GM23338 (cell line): Measurements from ENCODE around the gene MICB.

Experiments
- EZH2 ChIP-seq: fragments of 200-600 bp; sonication (generic); IDR thresholded peaks from one replicate; pipeline ENCODE4 v1.8.0; 2017; ENCODE audit warnings: antibody characterized with exemption, mild to moderate bottlenecking, low read depth; ENCODE audit not compliant: unreplicated experiment
- EZH2phosphoT487 ChIP-seq: fragments of 200-600 bp; sonication (generic); IDR thresholded peaks from one replicate; pipeline ENCODE4 v1.8.1; 2018; ENCODE audit warnings: antibody characterized with exemption; ENCODE audit not compliant: unreplicated experiment
- JUNB ChIP-seq: IDR thresholded peaks from one replicate; pipeline ENCODE4 v1.6.1; 2016; ENCODE audit warnings: antibody characterized with exemption; ENCODE audit not compliant: unreplicated experiment
- NANOG ChIP-seq: IDR thresholded peaks from 2 replicates; pipeline ENCODE4 v1.6.1; 2016; ENCODE audit warnings: antibody characterized with exemption, borderline replicate concordance
- POLR2AphosphoS5 ChIP-seq: IDR thresholded peaks from 2 replicates; pipeline ENCODE4 v1.6.1; 2016; ENCODE audit warnings: antibody characterized with exemption, low read depth
- ZNF331 ChIP-seq: fragments of 250-450 bp; sonication (Bioruptor Pico); IDR thresholded peaks from 2 replicates; pipeline ENCODE4 v1.5.0; 2020; ENCODE audit warnings: low read depth, mild to moderate bottlenecking, moderate library complexity
- TF ChIP-seq, protein P1 (sequence below), 2 experiments: fragments of 200-600 bp in 1 of 2; sonication (generic) in 1 of 2; conservative IDR thresholded peaks; 2 replicates each; pipeline versions ENCODE4 v1.5.1 to v1.6.1; 2016 to 2017; ENCODE audit warnings: antibody characterized with exemption in 2 of 2, low read depth in 2 of 2, mild to moderate bottlenecking in 2 of 2, moderate library complexity in 1 of 2
- TF ChIP-seq, protein P2 (sequence below): IDR thresholded peaks from one replicate; pipeline ENCODE4 v1.6.1; 2018; ENCODE audit warnings: antibody characterized with exemption; ENCODE audit not compliant: unreplicated experiment
- TF ChIP-seq, protein P3 (sequence below): IDR thresholded peaks from 2 replicates; pipeline ENCODE4 v1.6.1; 2016; ENCODE audit warnings: antibody characterized with exemption
- TF ChIP-seq, protein P4 (sequence below): fragments of 250-450 bp; sonication (Bioruptor Pico); IDR thresholded peaks from 2 replicates; pipeline ENCODE4 v1.5.0; 2020; ENCODE audit warnings: mild to moderate bottlenecking, moderate library complexity

DNA sequence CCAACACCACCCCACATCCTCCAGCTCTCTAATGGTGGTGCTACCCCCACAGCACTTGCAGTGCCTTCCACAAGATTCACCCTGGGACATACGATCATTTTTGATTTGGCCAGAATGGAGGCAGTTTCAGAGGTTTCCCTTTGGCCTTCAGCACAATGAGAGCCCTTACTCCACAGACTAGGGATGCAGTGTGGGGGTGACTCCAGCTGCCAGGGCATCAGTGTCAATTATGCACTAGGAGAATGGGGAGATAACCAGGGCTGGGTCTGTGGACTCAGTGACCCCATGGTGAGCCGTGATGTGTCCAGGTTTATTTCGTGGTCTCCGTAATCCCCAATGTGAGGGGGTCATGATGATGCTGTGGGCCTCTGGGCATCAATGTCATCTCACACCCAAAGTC lies 31.5 kb upstream of the MICB start:
- TF ChIP-seq, protein P1, sequence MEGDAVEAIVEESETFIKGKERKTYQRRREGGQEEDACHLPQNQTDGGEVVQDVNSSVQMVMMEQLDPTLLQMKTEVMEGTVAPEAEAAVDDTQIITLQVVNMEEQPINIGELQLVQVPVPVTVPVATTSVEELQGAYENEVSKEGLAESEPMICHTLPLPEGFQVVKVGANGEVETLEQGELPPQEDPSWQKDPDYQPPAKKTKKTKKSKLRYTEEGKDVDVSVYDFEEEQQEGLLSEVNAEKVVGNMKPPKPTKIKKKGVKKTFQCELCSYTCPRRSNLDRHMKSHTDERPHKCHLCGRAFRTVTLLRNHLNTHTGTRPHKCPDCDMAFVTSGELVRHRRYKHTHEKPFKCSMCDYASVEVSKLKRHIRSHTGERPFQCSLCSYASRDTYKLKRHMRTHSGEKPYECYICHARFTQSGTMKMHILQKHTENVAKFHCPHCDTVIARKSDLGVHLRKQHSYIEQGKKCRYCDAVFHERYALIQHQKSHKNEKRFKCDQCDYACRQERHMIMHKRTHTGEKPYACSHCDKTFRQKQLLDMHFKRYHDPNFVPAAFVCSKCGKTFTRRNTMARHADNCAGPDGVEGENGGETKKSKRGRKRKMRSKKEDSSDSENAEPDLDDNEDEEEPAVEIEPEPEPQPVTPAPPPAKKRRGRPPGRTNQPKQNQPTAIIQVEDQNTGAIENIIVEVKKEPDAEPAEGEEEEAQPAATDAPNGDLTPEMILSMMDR (conservative IDR thresholded peaks at IDR 0.05; ENCODE audit: low read depth in 2 of 2), result no peak
- no peak for TF ChIP-seq POLR2AphosphoS5
- no peak for TF ChIP-seq EZH2
- TF ChIP-seq, protein P2, sequence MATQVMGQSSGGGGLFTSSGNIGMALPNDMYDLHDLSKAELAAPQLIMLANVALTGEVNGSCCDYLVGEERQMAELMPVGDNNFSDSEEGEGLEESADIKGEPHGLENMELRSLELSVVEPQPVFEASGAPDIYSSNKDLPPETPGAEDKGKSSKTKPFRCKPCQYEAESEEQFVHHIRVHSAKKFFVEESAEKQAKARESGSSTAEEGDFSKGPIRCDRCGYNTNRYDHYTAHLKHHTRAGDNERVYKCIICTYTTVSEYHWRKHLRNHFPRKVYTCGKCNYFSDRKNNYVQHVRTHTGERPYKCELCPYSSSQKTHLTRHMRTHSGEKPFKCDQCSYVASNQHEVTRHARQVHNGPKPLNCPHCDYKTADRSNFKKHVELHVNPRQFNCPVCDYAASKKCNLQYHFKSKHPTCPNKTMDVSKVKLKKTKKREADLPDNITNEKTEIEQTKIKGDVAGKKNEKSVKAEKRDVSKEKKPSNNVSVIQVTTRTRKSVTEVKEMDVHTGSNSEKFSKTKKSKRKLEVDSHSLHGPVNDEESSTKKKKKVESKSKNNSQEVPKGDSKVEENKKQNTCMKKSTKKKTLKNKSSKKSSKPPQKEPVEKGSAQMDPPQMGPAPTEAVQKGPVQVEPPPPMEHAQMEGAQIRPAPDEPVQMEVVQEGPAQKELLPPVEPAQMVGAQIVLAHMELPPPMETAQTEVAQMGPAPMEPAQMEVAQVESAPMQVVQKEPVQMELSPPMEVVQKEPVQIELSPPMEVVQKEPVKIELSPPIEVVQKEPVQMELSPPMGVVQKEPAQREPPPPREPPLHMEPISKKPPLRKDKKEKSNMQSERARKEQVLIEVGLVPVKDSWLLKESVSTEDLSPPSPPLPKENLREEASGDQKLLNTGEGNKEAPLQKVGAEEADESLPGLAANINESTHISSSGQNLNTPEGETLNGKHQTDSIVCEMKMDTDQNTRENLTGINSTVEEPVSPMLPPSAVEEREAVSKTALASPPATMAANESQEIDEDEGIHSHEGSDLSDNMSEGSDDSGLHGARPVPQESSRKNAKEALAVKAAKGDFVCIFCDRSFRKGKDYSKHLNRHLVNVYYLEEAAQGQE, result no peak
- TF ChIP-seq JUNB, result no peak
- TF ChIP-seq EZH2phosphoT487, result no peak
- no peak for TF ChIP-seq ZNF331 (CRISPR knock-in tag)
- no peak for TF ChIP-seq NANOG
- TF ChIP-seq, protein P3, sequence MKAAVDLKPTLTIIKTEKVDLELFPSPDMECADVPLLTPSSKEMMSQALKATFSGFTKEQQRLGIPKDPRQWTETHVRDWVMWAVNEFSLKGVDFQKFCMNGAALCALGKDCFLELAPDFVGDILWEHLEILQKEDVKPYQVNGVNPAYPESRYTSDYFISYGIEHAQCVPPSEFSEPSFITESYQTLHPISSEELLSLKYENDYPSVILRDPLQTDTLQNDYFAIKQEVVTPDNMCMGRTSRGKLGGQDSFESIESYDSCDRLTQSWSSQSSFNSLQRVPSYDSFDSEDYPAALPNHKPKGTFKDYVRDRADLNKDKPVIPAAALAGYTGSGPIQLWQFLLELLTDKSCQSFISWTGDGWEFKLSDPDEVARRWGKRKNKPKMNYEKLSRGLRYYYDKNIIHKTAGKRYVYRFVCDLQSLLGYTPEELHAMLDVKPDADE, result no peak
- TF ChIP-seq, protein P4, sequence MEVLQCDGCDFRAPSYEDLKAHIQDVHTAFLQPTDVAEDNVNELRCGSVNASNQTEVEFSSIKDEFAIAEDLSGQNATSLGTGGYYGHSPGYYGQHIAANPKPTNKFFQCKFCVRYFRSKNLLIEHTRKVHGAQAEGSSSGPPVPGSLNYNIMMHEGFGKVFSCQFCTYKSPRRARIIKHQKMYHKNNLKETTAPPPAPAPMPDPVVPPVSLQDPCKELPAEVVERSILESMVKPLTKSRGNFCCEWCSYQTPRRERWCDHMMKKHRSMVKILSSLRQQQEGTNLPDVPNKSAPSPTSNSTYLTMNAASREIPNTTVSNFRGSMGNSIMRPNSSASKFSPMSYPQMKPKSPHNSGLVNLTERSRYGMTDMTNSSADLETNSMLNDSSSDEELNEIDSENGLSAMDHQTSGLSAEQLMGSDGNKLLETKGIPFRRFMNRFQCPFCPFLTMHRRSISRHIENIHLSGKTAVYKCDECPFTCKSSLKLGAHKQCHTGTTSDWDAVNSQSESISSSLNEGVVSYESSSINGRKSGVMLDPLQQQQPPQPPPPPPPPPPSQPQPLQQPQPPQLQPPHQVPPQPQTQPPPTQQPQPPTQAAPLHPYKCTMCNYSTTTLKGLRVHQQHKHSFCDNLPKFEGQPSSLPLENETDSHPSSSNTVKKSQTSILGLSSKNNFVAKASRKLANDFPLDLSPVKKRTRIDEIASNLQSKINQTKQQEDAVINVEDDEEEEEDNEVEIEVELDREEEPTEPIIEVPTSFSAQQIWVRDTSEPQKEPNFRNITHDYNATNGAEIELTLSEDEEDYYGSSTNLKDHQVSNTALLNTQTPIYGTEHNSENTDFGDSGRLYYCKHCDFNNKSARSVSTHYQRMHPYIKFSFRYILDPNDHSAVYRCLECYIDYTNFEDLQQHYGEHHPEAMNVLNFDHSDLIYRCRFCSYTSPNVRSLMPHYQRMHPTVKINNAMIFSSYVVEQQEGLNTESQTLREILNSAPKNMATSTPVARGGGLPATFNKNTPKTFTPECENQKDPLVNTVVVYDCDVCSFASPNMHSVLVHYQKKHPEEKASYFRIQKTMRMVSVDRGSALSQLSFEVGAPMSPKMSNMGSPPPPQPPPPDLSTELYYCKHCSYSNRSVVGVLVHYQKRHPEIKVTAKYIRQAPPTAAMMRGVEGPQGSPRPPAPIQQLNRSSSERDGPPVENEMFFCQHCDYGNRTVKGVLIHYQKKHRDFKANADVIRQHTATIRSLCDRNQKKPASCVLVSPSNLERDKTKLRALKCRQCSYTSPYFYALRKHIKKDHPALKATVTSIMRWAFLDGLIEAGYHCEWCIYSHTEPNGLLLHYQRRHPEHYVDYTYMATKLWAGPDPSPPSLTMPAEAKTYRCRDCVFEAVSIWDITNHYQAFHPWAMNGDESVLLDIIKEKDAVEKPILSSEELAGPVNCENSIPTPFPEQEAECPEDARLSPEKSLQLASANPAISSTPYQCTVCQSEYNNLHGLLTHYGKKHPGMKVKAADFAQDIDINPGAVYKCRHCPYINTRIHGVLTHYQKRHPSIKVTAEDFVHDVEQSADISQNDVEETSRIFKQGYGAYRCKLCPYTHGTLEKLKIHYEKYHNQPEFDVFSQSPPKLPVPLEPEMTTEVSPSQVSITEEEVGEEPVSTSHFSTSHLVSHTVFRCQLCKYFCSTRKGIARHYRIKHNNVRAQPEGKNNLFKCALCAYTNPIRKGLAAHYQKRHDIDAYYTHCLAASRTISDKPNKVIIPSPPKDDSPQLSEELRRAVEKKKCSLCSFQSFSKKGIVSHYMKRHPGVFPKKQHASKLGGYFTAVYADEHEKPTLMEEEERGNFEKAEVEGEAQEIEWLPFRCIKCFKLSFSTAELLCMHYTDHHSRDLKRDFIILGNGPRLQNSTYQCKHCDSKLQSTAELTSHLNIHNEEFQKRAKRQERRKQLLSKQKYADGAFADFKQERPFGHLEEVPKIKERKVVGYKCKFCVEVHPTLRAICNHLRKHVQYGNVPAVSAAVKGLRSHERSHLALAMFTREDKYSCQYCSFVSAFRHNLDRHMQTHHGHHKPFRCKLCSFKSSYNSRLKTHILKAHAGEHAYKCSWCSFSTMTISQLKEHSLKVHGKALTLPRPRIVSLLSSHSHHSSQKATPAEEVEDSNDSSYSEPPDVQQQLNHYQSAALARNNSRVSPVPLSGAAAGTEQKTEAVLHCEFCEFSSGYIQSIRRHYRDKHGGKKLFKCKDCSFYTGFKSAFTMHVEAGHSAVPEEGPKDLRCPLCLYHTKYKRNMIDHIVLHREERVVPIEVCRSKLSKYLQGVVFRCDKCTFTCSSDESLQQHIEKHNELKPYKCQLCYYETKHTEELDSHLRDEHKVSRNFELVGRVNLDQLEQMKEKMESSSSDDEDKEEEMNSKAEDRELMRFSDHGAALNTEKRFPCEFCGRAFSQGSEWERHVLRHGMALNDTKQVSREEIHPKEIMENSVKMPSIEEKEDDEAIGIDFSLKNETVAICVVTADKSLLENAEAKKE, result no peak
